ENCODE measurements around the gene HERC3. TPM values are rescaled to one million over a fixed set of nuclear protein-coding genes. Genes with fewer than 3 reads are reported as not detected.

HERC3 gene
- total RNA-seq, 1 experiment from 2014 or later, result 5.5 TPM

DNA sequence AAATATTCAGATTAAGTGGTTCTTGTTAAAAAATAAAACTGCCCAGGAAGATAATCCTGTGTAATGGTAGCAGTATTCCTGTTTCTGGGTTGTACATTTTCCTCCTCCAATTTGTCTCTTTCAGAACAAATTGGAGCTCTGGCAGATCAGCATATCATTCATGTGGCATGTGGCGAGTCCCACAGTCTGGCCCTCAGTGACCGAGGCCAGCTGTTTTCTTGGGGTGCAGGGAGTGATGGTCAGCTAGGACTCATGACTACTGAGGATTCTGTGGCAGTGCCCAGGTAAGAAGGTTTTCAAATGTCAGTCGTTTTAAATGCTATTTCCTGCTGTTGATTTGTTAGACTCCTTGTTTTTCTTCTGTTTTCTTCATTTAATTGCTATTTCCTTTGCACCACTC, 57.4 kb downstream of the HERC3 start:
- H3K4me1 Mint-ChIP-seq, result peaks cover 51% of the 10 kb centered on the region
- CTCF ChIA-PET, result interaction anchor here (1.7 to 2.0 kb wide), 2 partner anchors 10 kb away, joined by 7 to 10 read pairs; no protein-coding TSS in a partner anchor
- H3K9me3 Mint-ChIP-seq, result no peaks in the 10 kb centered on the region; the same call in 1 of the 2 replicates
- H3K27ac Mint-ChIP-seq, result no peak overlapping the region
- no peak overlapping the region for H3K4me3 Mint-ChIP-seq
- ATAC-seq, result no peak
- POLR2A ChIA-PET, result no interaction called here
- TF ChIP-seq SMAD3 (CRISPR knock-in tag; IDR thresholded peaks at IDR 0.05; ENCODE audit: borderline replicate concordance) (no peak), ARID4B (CRISPR knock-in tag; IDR thresholded peaks at IDR 0.05; ENCODE audit: borderline replicate concordance) (no peak), ESRRA (CRISPR knock-in tag; IDR thresholded peaks at IDR 0.05; ENCODE audit: borderline replicate concordance) (no peak), SMAD4 (CRISPR knock-in tag; IDR thresholded peaks at IDR 0.05) (no peak), NR1H2 (CRISPR knock-in tag; IDR thresholded peaks at IDR 0.05) (no peak), E2F5 (CRISPR knock-in tag; IDR thresholded peaks at IDR 0.05) (no peak), TCF7 (CRISPR knock-in tag; IDR thresholded peaks at IDR 0.05; ENCODE audit: low read depth) (no peak), NFATC4 (CRISPR knock-in tag; IDR thresholded peaks at IDR 0.05) (no peak), ATF1 (CRISPR knock-in tag; IDR thresholded peaks at IDR 0.05) (no peak), TEAD1 (CRISPR knock-in tag; IDR thresholded peaks at IDR 0.05) (no peak), IRF1 (CRISPR knock-in tag; IDR thresholded peaks at IDR 0.05) (no peak), PRRX2 (CRISPR knock-in tag; IDR thresholded peaks at IDR 0.05) (no peak), ZNF512 (CRISPR knock-in tag; IDR thresholded peaks at IDR 0.05; ENCODE audit: borderline replicate concordance) (no peak), ZNF263 (CRISPR knock-in tag; IDR thresholded peaks at IDR 0.05; ENCODE audit: low read depth) (no peak), FOXK1 (CRISPR knock-in tag; IDR thresholded peaks at IDR 0.05) (no peak), PRDM15 (CRISPR knock-in tag; IDR thresholded peaks at IDR 0.05) (no peak), FOXJ3 (CRISPR knock-in tag; IDR thresholded peaks at IDR 0.05; ENCODE audit: borderline replicate concordance) (no peak)
- TF ChIP-seq, protein P1, sequence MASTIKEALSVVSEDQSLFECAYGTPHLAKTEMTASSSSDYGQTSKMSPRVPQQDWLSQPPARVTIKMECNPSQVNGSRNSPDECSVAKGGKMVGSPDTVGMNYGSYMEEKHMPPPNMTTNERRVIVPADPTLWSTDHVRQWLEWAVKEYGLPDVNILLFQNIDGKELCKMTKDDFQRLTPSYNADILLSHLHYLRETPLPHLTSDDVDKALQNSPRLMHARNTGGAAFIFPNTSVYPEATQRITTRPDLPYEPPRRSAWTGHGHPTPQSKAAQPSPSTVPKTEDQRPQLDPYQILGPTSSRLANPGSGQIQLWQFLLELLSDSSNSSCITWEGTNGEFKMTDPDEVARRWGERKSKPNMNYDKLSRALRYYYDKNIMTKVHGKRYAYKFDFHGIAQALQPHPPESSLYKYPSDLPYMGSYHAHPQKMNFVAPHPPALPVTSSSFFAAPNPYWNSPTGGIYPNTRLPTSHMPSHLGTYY (CRISPR knock-in tag; IDR thresholded peaks at IDR 0.05), result no peak
- TF ChIP-seq, protein P2, sequence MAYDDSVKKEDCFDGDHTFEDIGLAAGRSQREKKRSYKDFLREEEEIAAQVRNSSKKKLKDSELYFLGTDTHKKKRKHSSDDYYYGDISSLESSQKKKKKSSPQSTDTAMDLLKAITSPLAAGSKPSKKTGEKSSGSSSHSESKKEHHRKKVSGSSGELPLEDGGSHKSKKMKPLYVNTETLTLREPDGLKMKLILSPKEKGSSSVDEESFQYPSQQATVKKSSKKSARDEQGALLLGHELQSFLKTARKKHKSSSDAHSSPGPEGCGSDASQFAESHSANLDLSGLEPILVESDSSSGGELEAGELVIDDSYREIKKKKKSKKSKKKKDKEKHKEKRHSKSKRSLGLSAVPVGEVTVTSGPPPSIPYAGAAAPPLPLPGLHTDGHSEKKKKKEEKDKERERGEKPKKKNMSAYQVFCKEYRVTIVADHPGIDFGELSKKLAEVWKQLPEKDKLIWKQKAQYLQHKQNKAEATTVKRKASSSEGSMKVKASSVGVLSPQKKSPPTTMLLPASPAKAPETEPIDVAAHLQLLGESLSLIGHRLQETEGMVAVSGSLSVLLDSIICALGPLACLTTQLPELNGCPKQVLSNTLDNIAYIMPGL (CRISPR knock-in tag; IDR thresholded peaks at IDR 0.05), result no peak
- TF ChIP-seq, protein P3, sequence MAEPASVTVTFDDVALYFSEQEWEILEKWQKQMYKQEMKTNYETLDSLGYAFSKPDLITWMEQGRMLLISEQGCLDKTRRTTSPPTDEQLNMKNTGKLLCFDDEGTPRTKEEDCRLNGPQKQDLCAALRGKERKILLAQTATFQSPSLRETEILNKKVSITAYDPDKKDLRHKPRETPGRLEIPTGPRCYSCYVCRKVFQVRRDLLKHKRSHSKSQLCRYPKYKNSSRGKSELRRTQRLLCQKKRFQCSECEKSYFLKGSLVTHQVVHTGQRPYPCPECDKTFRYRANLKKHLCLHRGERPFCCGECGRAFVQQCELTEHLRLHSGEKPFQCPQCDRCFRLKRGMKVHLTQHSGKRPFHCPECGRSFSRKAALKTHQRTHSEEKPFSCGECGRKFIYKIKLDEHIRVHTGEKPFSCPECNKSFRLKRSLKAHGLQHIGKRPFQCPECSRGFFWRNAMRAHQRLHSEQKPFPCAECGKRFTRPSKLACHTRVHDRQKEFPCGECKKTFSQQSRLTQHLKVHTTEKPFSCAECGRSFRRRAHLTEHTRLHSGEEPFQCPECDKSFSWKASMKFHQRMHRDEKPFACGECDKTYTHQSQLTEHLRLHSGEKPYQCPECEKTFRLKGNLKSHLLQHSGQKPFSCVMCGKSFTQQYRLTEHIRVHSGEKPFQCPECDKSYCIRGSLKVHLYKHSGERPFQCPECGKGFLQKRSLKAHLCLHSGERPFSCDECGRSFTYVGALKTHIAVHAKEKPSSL (CRISPR knock-in tag; conservative IDR thresholded peaks at IDR 0.05), result no peak
- no peaks in the 10 kb centered on the region for H3K36me3 Mint-ChIP-seq
- H3K27me3 Mint-ChIP-seq (ENCODE audit: low read depth), result no peaks in the 10 kb centered on the region
- no peak for DNase-seq (ENCODE audit: low spot score)

Measured in WTC11 (cell line).